Spleen (tissue), 11 donors: ENCODE data around the gene CNTNAP1. TPM values are rescaled to one million over a fixed set of nuclear protein-coding genes. Genes with fewer than 3 reads are reported as not detected.
A peak's percentile ranks its signal among the peaks of the same experiment; 100 is the strongest.

Experiments
- DNase-seq: peaks from one replicate; pipeline ENCODE4 v3.0.0-alpha.2; 2020
- H3K27ac ChIP-seq, 8 donors: fragments of 200-600 bp; sonication (generic) in 7 of 8; 1 replicate in 4 of 8; 2 replicates in 4 of 8; pipeline versions ENCODE4 v1.5.0 to v1.8.0; 2016 to 2021; ENCODE audit warnings: inconsistent platforms in 4 of 8, mild to moderate bottlenecking in 4 of 8, moderate library complexity in 1 of 8
- H3K27me3 ChIP-seq, 7 donors: fragments of 200-600 bp; sonication (generic) in 6 of 7; replicated peaks in 1 of 7; 1 replicate in 4 of 7; 2 replicates in 3 of 7; pipeline versions ENCODE4 v1.5.0 to v1.8.0; 2016 to 2021; ENCODE audit warnings: inconsistent platforms in 3 of 7, mild to moderate bottlenecking in 1 of 7
- H3K36me3 ChIP-seq, 6 donors: fragments of 200-600 bp; sonication (generic) in 5 of 6; 1 replicate in 4 of 6; 2 replicates in 2 of 6; pipeline versions ENCODE4 v1.5.0 to v1.8.0; 2016 to 2021; ENCODE audit warnings: inconsistent platforms in 2 of 6
- H3K4me1 ChIP-seq, 6 donors: fragments of 200-600 bp; sonication (generic) in 5 of 6; 1 replicate in 3 of 6; 2 replicates in 3 of 6; pipeline versions ENCODE4 v1.5.0 to v1.8.0; 2016 to 2021; ENCODE audit warnings: inconsistent platforms in 3 of 6
- H3K4me3 ChIP-seq, 8 donors: fragments of 200-600 bp; sonication (generic) in 7 of 8; 1 replicate in 4 of 8; 2 replicates in 4 of 8; pipeline versions ENCODE4 v1.5.0 to v1.8.0; 2016 to 2021; ENCODE audit warnings: inconsistent platforms in 4 of 8, mild to moderate bottlenecking in 4 of 8, moderate library complexity in 2 of 8
- H3K9me3 ChIP-seq, 8 donors: fragments of 200-600 bp; sonication (generic) in 7 of 8; 1 replicate in 4 of 8; 2 replicates in 4 of 8; pipeline versions ENCODE4 v1.5.0 to v1.8.0; 2016 to 2021; ENCODE audit warnings: inconsistent platforms in 4 of 8
- CTCF ChIP-seq, 11 experiments: fragments of 200-600 bp in 7 of 11; fragments of 450-650 bp in 4 of 11; sonication (generic) in 4 of 11; IDR thresholded peaks in 8 of 11; conservative IDR thresholded peaks in 3 of 11; 1 replicate in 7 of 11; 2 replicates in 4 of 11; pipeline versions ENCODE4 v1.4.0 to v1.8.0; 2016 to 2021; ENCODE audit warnings: antibody characterized with exemption in 11 of 11, inconsistent platforms in 4 of 11, mild to moderate bottlenecking in 1 of 11
- POLR2A ChIP-seq, 3 donors: fragments of 450-650 bp; IDR thresholded peaks; one replicate each; pipeline ENCODE4 v1.5.1; 2017; ENCODE audit warnings: antibody characterized with exemption in 3 of 3, mild to moderate bottlenecking in 1 of 3
- POLR2AphosphoS5 ChIP-seq, 3 donors: sonication (generic); formaldehyde crosslinking; IDR thresholded peaks; one replicate each; pipeline ENCODE4 v1.5.1; 2017; ENCODE audit warnings: antibody characterized with exemption in 3 of 3
- WGBS, 5 donors: extraction: QIAGEN DNeasy Blood & Tissue Kit in 3 of 5; methylation state at CpG; one replicate each; pipeline versions ENCODE4 v1.1.5 to v1.1.7; 2013 to 2018; 5-methylcytosine and 5-hydroxymethylcytosine counted together
- intact Hi-C: fragments of 100-400 bp; cut with DNase I; formaldehyde crosslinking; loops from one replicate; pipeline ENCODE4 v1.15.0; 2023; ENCODE audit warnings: low total_unique reads
- polyA plus RNA-seq, 3 donors: library from polyadenylated mRNA; stranded (reverse); fragments of 200-250 nt; gene quantifications; one replicate each; pipeline ENCODE4 v1.2.1, GENCODE V29; 2013
- total RNA-seq, 7 donors: library from RNA; depleted of rRNA in 3 of 7; stranded (reverse); fragments of >200 nt in 3 of 7; fragmentation: NEBNext Ultra II Directional in 4 of 7; extraction: Animal tissue kit (Norgen Biotek cat#: 25700) in 4 of 7; gene quantifications; one replicate each; pipeline versions ENCODE4 v1.1.0 to v1.2.1, GENCODE V29; 2016 to 2021
- donor health status: healthy with polysubstance abuse.
- donor health status: DM: no; HTN: no; CAD: no; lungs with moderate emphysema.
- donor health status: DM: no; HTN: no; CAD: no.
- donor health status: Bipolar disorder and iron deficiency.
- donor health status: healthy.
- donor health status: DM: no; HTN: no; CAD: no.
- donor health status: DM: yes; HTN: yes; CAD: no.

The CNTNAP1 gene
- total and polyA plus RNA-seq, 10 donors, result 1.1 to 11.2 (median 4.3) TPM

GRCh38 chr17:42691021-42691545 lies 8.8 kb downstream of the CNTNAP1 start:
- 90 to 97% (median 92%) methylated on average over 12 of the region's 12 CpGs for WGBS, 5 donors
- H3K9me3 ChIP-seq, result no peaks in the 10 kb centered on the region
- no peak overlapping the region for H3K27ac ChIP-seq
- intact Hi-C loops, result no loop called here
- peaks cover 0 to 68% (median 12%) of the 10 kb centered on the region in 6 donors for H3K36me3 ChIP-seq
- no peak overlapping the region for H3K4me3 ChIP-seq
- H3K4me1 ChIP-seq, result no peaks in the 10 kb centered on the region
- H3K27me3 ChIP-seq, result peaks cover 0 to 11% (median 0%) of the 10 kb centered on the region in 7 donors
- TF ChIP-seq POLR2AphosphoS5 (IDR thresholded peaks at IDR 0.05), result peak in 1 of 3 donors; percentile 30
- no peak for TF ChIP-seq POLR2A (IDR thresholded peaks at IDR 0.05)
- DNase-seq, result no peak

- WGBS, 5 donors, result 82 to 94% (median 88%) methylated on average over 11 of the region's 11 CpGs
- H3K36me3 ChIP-seq, result peaks cover 0 to 73% (median 20%) of the 10 kb centered on the region in 6 donors
- intact Hi-C loops, result no loop called here
Observed at GRCh38 chr17:42692489-42692888, 10.2 kb downstream of the CNTNAP1 start.

GRCh38 chr17:42694524-42694923 lies 12.2 kb downstream of the CNTNAP1 start:
- Histone ChIP-seq H3K27me3 (no peaks in the 10 kb centered on the region), H3K4me3 (no peak overlapping the region), H3K4me1 (peaks cover 0 to 7% (median 2%) of the 10 kb centered on the region in 6 donors), H3K9me3 (no peaks in the 10 kb centered on the region), H3K36me3 (peaks cover 0 to 87% (median 21%) of the 10 kb centered on the region in 6 donors), H3K27ac (no peak overlapping the region)
- DNase-seq, result no peak
- no peak for TF ChIP-seq CTCF (IDR thresholded peaks at IDR 0.05 in 8 of 11, conservative IDR thresholded peaks at IDR 0.05 in 3 of 11)
- TF ChIP-seq POLR2A (IDR thresholded peaks at IDR 0.05), result no peak
- no peak for TF ChIP-seq POLR2AphosphoS5 (IDR thresholded peaks at IDR 0.05)
- 87 to 97% (median 93%) methylated on average over 3 of the region's 3 CpGs for WGBS, 5 donors
- intact Hi-C loops, result no loop called here

More at GRCh38 chr17:42692489-42692888, 10.2 kb downstream of the CNTNAP1 start:
- H3K9me3 ChIP-seq, result no peaks in the 10 kb centered on the region
- TF ChIP-seq POLR2AphosphoS5 (IDR thresholded peaks at IDR 0.05), result peak in 1 of 3 donors; percentile 5
- no peak for TF ChIP-seq POLR2A (IDR thresholded peaks at IDR 0.05)
- TF ChIP-seq CTCF (IDR thresholded peaks at IDR 0.05 in 8 of 11, conservative IDR thresholded peaks at IDR 0.05 in 3 of 11), result no peak
- DNase-seq, result peak; percentile 66
- H3K4me1 ChIP-seq, result no peaks in the 10 kb centered on the region
- H3K27ac ChIP-seq, result no peak overlapping the region
- H3K4me3 ChIP-seq, result no peak overlapping the region
- peaks cover 0 to under 1% (median 0%) of the 10 kb centered on the region in 7 donors for H3K27me3 ChIP-seq

GRCh38 chr17:42695500-42695899 lies 13.2 kb downstream of the CNTNAP1 start:
- 91 to 95% (median 94%) methylated on average over 14 to 20 of the region's 20 CpGs for WGBS, 5 donors
- no peak overlapping the region for H3K27ac ChIP-seq

More at GRCh38 chr17:42695500-42695899, 13.2 kb downstream of the CNTNAP1 start:
- Histone ChIP-seq H3K27me3 (no peaks in the 10 kb centered on the region), H3K4me1 (peaks cover 0 to 8% (median 2%) of the 10 kb centered on the region in 6 donors), H3K36me3 (peaks cover 0 to 90% (median 25%) of the 10 kb centered on the region in 6 donors), H3K4me3 (no peak overlapping the region), H3K9me3 (no peaks in the 10 kb centered on the region)
- intact Hi-C loops, result no loop called here
- no peak for DNase-seq
- no peak for TF ChIP-seq POLR2A (IDR thresholded peaks at IDR 0.05)
- TF ChIP-seq POLR2AphosphoS5 (IDR thresholded peaks at IDR 0.05), result peak in 2 of 3 donors; percentile 23 to 50
- no peak for TF ChIP-seq CTCF (IDR thresholded peaks at IDR 0.05 in 8 of 11, conservative IDR thresholded peaks at IDR 0.05 in 3 of 11)
